Neural cell (in vitro differentiated cells): ENCODE data around the gene ARL4C. TPM values are rescaled to one million over a fixed set of nuclear protein-coding genes. Genes with fewer than 3 reads are reported as not detected.

Experiments used
- H2AFZ ChIP-seq: fragments of 200-600, 300-800 bp; sonication (generic), shearing (Covaris generic); 2 replicates; pipeline ENCODE4 v1.6.0; 2014; ENCODE audit warnings: low read depth, mild to moderate bottlenecking, antibody characterized with exemption, low read length, moderate library complexity
- H3F3A ChIP-seq: fragments of 200-600 bp; shearing (Covaris generic); 2 replicates; pipeline ENCODE4 v1.6.1; 2016; ENCODE audit warnings: mild to moderate bottlenecking, moderate library complexity, mixed read lengths, antibody characterized with exemption, low read length; ENCODE audit not compliant: insufficient read depth, poor library complexity, severe bottlenecking
- H3K27ac ChIP-seq: fragments of 200-600, 300-800 bp; sonication (generic), shearing (Covaris generic); 2 replicates; pipeline ENCODE4 v1.5.1; 2014; ENCODE audit warnings: mild to moderate bottlenecking, low read length, moderate library complexity
- H3K27me3 ChIP-seq: fragments of 300-800, 200-600 bp; sonication (generic), shearing (Covaris generic); 2 replicates; pipeline ENCODE4 v1.6.0; 2014; ENCODE audit warnings: mild to moderate bottlenecking, low read depth, low read length, moderate library complexity; ENCODE audit not compliant: insufficient read depth
- H3K36me3 ChIP-seq: fragments of 300-800, 200-600 bp; sonication (generic), shearing (Covaris generic); 2 replicates; pipeline ENCODE4 v1.5.1; 2014; ENCODE audit warnings: mild to moderate bottlenecking, antibody characterized with exemption, low read length, moderate library complexity; ENCODE audit not compliant: insufficient read depth
- H3K4me2 ChIP-seq: fragments of 300-800, 200-600 bp; sonication (generic), shearing (Covaris generic); 2 replicates; pipeline ENCODE4 v1.6.0; 2014; ENCODE audit warnings: mild to moderate bottlenecking, low read length
- H3K4me3 ChIP-seq: fragments of 300-800, 200-600 bp; sonication (generic), shearing (Covaris generic); 2 replicates; pipeline ENCODE4 v1.5.1; 2014; ENCODE audit warnings: mild to moderate bottlenecking, low read length, moderate library complexity
- H3K79me2 ChIP-seq: fragments of 200-600 bp; shearing (Covaris generic); replicated peaks from 2 replicates; pipeline ENCODE4 v1.6.0; 2014; ENCODE audit warnings: mild to moderate bottlenecking, low read length, moderate library complexity; ENCODE audit not compliant: insufficient read depth
- H3K9ac ChIP-seq: fragments of 300-800, 200-600 bp; sonication (generic), shearing (Covaris generic); 2 replicates; pipeline ENCODE4 v1.6.1; 2016; ENCODE audit warnings: mild to moderate bottlenecking, low read length, mixed read lengths
- H3K9me2 ChIP-seq: fragments of 200-600 bp; shearing (Covaris generic); 2 replicates; pipeline ENCODE4 v1.6.1; 2016; ENCODE audit warnings: mild to moderate bottlenecking, low read length, mixed read lengths; ENCODE audit not compliant: insufficient read depth
- H3K9me3 ChIP-seq: fragments of 200-600, 300-800 bp; sonication (generic), shearing (Covaris generic); 2 replicates; pipeline ENCODE4 v1.6.1; 2016; ENCODE audit warnings: mild to moderate bottlenecking, mixed run types, low read length, moderate library complexity, mixed read lengths
- H4K20me1 ChIP-seq: fragments of 200-600 bp; shearing (Covaris generic); 2 replicates; pipeline ENCODE4 v1.6.1; 2016; ENCODE audit warnings: mild to moderate bottlenecking, mixed run types; ENCODE audit not compliant: insufficient read depth
- CTCF ChIP-seq: fragments of 450-650 bp; IDR thresholded peaks from 2 replicates; pipeline ENCODE4 v1.5.1; 2014; ENCODE audit warnings: antibody characterized with exemption, mild to moderate bottlenecking, moderate library complexity; ENCODE audit not compliant: poor library complexity, severe bottlenecking
- EP300 ChIP-seq: fragments of 450-650 bp; conservative IDR thresholded peaks from 2 replicates; pipeline ENCODE4 v1.6.1; 2014; ENCODE audit warnings: antibody characterized with exemption, mild to moderate bottlenecking, moderate library complexity; ENCODE audit not compliant: poor library complexity, severe bottlenecking
- EZH2 ChIP-seq: fragments of 200-600, 300-800 bp; shearing (Covaris generic), sonication (generic); IDR thresholded peaks from 2 replicates; pipeline ENCODE4 v1.6.1; 2014; ENCODE audit warnings: antibody characterized with exemption, low read length, borderline replicate concordance, mild to moderate bottlenecking; ENCODE audit not compliant: insufficient read depth, poor library complexity, severe bottlenecking
- MXI1 ChIP-seq: fragments of 450-650 bp; conservative IDR thresholded peaks from 2 replicates; pipeline ENCODE4 v1.6.1; 2014; ENCODE audit warnings: antibody characterized with exemption, mild to moderate bottlenecking; ENCODE audit not compliant: poor library complexity, severe bottlenecking
- POLR2AphosphoS5 ChIP-seq: IDR thresholded peaks from 2 replicates; pipeline ENCODE4 v1.6.1; 2012
- RAD21 ChIP-seq: fragments of 450-650 bp; conservative IDR thresholded peaks from 2 replicates; pipeline ENCODE4 v1.6.1; 2014; ENCODE audit warnings: antibody characterized with exemption, mild to moderate bottlenecking, moderate library complexity
- SMC3 ChIP-seq: fragments of 450-650 bp; conservative IDR thresholded peaks from 2 replicates; pipeline ENCODE4 v1.6.1; 2014; ENCODE audit warnings: antibody characterized with exemption, mild to moderate bottlenecking, moderate library complexity; ENCODE audit not compliant: poor library complexity
- TAF1 ChIP-seq: IDR thresholded peaks from 2 replicates; pipeline ENCODE4 v1.6.1; 2012; ENCODE audit warnings: low read depth
- polyA plus RNA-seq: library from polyadenylated mRNA; depleted of rRNA; stranded (reverse); fragments of >200 nt; gene quantifications from 2 replicates; pipeline ENCODE4 v1.2.3, GENCODE V29; 2014
- TF ChIP-seq, protein P1 (sequence below): IDR thresholded peaks from 2 replicates; pipeline ENCODE4 v1.6.1; 2012; ENCODE audit warnings: borderline replicate concordance

ARL4C gene
- polyA plus RNA-seq, 1 donor from 2014 or later = 20.3 TPM

GRCh38 chr2:234444242-234444730 is 52.6 kb downstream of the ARL4C start:
- no peaks in the 10 kb centered on the region for H4K20me1 ChIP-seq
- H3F3A ChIP-seq = no peaks in the 10 kb centered on the region
- H2AFZ ChIP-seq = no peak overlapping the region
- no peak overlapping the region for H3K4me3 ChIP-seq
- H3K27me3 ChIP-seq = no peaks in the 10 kb centered on the region
- no peak overlapping the region for H3K27ac ChIP-seq
- no peaks in the 10 kb centered on the region for H3K9me2 ChIP-seq
- TF ChIP-seq RAD21 (no peak), TAF1 (no peak), CTCF (no peak), POLR2AphosphoS5 (no peak), SMC3 (no peak), MXI1 (no peak), EP300 (no peak), EZH2 (no peak)
- TF ChIP-seq, protein P1, sequence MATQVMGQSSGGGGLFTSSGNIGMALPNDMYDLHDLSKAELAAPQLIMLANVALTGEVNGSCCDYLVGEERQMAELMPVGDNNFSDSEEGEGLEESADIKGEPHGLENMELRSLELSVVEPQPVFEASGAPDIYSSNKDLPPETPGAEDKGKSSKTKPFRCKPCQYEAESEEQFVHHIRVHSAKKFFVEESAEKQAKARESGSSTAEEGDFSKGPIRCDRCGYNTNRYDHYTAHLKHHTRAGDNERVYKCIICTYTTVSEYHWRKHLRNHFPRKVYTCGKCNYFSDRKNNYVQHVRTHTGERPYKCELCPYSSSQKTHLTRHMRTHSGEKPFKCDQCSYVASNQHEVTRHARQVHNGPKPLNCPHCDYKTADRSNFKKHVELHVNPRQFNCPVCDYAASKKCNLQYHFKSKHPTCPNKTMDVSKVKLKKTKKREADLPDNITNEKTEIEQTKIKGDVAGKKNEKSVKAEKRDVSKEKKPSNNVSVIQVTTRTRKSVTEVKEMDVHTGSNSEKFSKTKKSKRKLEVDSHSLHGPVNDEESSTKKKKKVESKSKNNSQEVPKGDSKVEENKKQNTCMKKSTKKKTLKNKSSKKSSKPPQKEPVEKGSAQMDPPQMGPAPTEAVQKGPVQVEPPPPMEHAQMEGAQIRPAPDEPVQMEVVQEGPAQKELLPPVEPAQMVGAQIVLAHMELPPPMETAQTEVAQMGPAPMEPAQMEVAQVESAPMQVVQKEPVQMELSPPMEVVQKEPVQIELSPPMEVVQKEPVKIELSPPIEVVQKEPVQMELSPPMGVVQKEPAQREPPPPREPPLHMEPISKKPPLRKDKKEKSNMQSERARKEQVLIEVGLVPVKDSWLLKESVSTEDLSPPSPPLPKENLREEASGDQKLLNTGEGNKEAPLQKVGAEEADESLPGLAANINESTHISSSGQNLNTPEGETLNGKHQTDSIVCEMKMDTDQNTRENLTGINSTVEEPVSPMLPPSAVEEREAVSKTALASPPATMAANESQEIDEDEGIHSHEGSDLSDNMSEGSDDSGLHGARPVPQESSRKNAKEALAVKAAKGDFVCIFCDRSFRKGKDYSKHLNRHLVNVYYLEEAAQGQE = no peak
- H3K36me3 ChIP-seq = no peaks in the 10 kb centered on the region
- no peak overlapping the region for H3K4me2 ChIP-seq
- H3K9me3 ChIP-seq = no peaks in the 10 kb centered on the region
- no peaks in the 10 kb centered on the region for H3K79me2 ChIP-seq
- H3K9ac ChIP-seq = no peak overlapping the region
